ENCODE results near the gene ZNF580. TPM values are rescaled to one million over a fixed set of nuclear protein-coding genes. Genes with fewer than 3 reads are reported as not detected.

The ZNF580 gene
- total RNA-seq, 1 donor from 2014 or later, result 50.9 TPM

- no peak for TF ChIP-seq CTCF (IDR thresholded peaks at IDR 0.05; ENCODE audit: unreplicated experiment)
- no peak for DNase-seq (ENCODE audit: low spot score in 2 of 2, unreplicated experiment in 2 of 2)
- H3K27ac Mint-ChIP-seq, result peak overlapping the region; percentile 69
- peak overlapping the region; percentile 58 for H3K4me3 Mint-ChIP-seq
- peaks cover 30% of the 10 kb centered on the region for H3K4me1 Mint-ChIP-seq
- peaks cover 9% of the 10 kb centered on the region for H3K36me3 Mint-ChIP-seq
- H3K9me3 Mint-ChIP-seq, result no peaks in the 10 kb centered on the region
- no peaks in the 10 kb centered on the region for H3K27me3 Mint-ChIP-seq (ENCODE audit: low read depth)
Observed at GRCh38 chr19:55650126-55650557, 9.3 kb downstream of the ZNF580 start.

DNA sequence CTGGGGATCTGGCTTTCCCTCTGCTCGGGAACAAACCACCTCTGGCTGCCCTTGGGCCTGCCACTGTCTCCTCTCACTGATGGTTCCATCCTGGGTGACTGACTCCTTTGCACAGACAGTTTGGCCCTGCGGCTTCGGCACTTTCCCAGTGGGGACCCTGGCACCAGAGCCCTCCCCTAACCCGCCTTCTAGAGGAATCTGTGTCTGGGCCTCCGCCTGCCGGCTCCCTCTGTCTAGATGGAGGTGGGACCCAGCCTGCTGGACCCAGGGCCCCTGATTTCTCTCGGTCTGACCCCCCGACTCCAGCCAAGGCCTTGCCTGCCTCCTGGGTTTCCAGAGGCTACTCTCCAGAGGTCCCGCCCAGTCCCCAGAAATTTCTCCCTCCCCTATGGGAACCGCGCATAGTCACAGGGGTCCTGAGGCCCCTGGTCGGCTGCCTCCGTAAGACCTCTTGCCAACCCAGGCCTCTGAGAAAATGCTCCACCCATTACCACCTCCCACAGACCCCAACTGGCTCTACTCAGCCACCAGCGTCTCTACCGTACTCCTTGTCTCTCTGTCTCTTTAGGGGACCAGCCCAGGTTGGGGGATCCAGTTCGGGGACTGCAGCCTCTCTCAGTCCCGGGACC, 9.9 kb downstream of the ZNF580 start:
- no peak for DNase-seq (ENCODE audit: low spot score in 2 of 2, unreplicated experiment in 2 of 2)
- peaks cover 27% of the 10 kb centered on the region for H3K4me1 Mint-ChIP-seq

DNA sequence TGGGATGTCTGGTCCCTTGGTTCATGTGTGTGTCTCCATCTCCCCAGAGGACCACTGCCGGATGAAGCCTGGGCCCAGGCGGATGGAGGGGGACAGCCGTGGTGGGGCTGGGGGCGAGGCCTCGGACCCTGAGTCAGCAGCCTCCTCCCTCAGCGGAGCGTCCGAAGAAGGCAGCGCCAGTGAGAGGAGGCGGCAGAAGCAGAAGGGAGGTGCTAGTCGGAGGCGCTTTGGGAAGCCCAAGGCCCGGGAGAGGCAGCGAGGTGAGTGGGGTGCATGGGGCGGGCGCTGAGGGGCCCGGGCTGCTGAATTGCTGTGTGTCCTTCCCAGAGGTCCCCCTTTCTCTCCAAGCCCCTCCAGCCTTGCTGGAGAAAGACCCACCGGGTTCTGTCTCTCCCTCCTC, 10.4 kb downstream of the ZNF580 start:
- H3K9me3 Mint-ChIP-seq, result no peaks in the 10 kb centered on the region
- no peak for TF ChIP-seq CTCF (IDR thresholded peaks at IDR 0.05; ENCODE audit: unreplicated experiment)
- no peaks in the 10 kb centered on the region for H3K27me3 Mint-ChIP-seq (ENCODE audit: low read depth)
- no peak for DNase-seq (ENCODE audit: low spot score in 2 of 2, unreplicated experiment in 2 of 2)
- peaks cover 9% of the 10 kb centered on the region for H3K36me3 Mint-ChIP-seq
- H3K4me1 Mint-ChIP-seq, result peaks cover 32% of the 10 kb centered on the region
- no peak overlapping the region for H3K27ac Mint-ChIP-seq
- no peak overlapping the region for H3K4me3 Mint-ChIP-seq

More for the DNA sequence above, 9.9 kb downstream of the ZNF580 start:
- H3K27me3 Mint-ChIP-seq (ENCODE audit: low read depth), result no peaks in the 10 kb centered on the region
- peak overlapping the region; percentile 58 for H3K4me3 Mint-ChIP-seq
- H3K9me3 Mint-ChIP-seq, result no peaks in the 10 kb centered on the region
- H3K36me3 Mint-ChIP-seq, result peaks cover 9% of the 10 kb centered on the region
- TF ChIP-seq CTCF (IDR thresholded peaks at IDR 0.05; ENCODE audit: unreplicated experiment), result no peak
- H3K27ac Mint-ChIP-seq, result peak overlapping the region; percentile 69

DNA sequence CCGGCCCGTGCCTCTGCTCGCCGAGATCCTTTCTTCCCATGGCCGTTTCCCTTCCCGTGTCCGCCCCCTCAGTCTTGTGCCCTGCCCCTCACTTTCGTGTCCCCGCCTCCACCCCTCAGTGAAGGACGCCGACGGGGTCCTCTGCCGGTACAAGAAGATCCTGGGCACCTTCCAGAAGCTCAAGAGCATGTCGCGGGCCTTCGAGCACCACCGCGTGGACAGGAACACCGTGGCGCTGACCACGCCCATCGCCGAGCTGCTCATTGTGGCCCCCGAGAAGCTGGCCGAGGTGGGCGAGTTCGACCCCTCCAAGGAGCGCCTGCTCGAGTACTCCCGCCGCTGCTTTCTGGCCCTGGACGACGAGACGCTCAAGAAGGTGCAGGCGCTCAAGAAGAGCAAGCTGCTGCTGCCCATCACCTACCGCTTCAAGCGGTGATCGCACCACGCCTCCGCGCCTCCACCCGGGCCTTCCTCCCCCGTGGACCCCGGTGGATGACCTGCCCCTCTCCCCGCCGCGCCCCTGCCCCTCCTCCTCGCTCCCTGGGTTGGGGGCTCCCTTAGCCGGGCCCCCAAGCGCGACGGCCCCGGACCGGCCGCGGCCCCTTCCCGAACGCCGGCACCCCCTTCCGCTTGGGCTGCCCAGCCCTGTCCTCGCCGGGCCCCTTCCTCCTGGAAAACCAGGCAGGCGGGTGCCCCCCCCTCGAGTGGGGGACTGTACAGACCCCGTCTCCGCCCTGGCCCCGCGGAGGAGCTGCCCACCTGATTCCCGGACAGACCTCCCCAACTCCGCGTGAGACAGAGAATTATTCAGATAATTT, 11.7 kb downstream of the ZNF580 start:
- Mint-ChIP-seq H3K4me3 (peak overlapping the region; percentile 23), H3K27ac (peak overlapping the region; percentile 51), H3K4me1 (peaks cover 39% of the 10 kb centered on the region), H3K36me3 (peaks cover 9% of the 10 kb centered on the region), H3K9me3 (no peaks in the 10 kb centered on the region), H3K27me3 (ENCODE audit: low read depth) (no peaks in the 10 kb centered on the region)
- TF ChIP-seq CTCF (IDR thresholded peaks at IDR 0.05; ENCODE audit: unreplicated experiment), result no peak
- no peak for DNase-seq (ENCODE audit: low spot score in 2 of 2, unreplicated experiment in 2 of 2)

DNA sequence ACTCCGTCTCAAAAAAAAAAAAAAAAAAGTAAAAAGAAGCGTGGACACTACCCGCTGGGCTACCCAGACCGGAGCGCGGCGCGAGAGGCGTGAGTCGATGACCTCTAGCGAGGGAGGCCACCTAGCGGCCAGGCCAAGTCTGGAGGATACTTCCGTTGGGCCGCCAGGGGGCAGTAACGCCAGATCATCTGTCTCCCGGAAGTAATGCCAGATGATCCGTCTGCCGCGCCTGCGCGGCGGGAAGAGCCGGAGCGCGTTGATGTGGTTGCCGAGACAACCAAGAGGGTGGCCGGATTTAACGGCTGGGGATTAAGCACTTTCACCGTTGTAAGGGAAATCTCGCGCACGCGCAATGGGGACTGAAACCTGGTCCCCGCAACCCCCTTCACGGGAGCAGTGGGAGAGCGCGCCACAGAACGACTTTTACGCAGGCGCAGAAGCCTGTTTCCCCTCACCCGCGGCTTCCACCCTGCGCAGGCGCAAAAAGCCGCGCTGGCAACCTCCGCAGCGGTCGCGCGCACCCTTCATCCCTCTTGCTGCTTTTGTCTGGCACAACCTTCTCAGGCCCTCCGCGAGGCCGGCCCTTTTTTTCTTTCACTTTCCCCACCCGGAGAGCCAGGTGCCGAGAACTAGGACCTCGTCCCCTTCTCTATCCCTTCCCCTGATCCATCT, 13.0 kb downstream of the ZNF580 start:
- peaks cover 9% of the 10 kb centered on the region for H3K36me3 Mint-ChIP-seq
- H3K4me1 Mint-ChIP-seq, result peaks cover 40% of the 10 kb centered on the region
- DNase-seq (ENCODE audit: low spot score in 2 of 2, unreplicated experiment in 2 of 2), result peak; percentile 99
- peak overlapping the region; percentile 95 for H3K4me3 Mint-ChIP-seq
- peak overlapping the region; percentile 100 for H3K27ac Mint-ChIP-seq
- H3K27me3 Mint-ChIP-seq (ENCODE audit: low read depth), result no peaks in the 10 kb centered on the region
- no peaks in the 10 kb centered on the region for H3K9me3 Mint-ChIP-seq
- peak; percentile 98 for TF ChIP-seq CTCF (IDR thresholded peaks at IDR 0.05; ENCODE audit: unreplicated experiment)
